Tibial nerve (tissue), 4 donors: Measurements from ENCODE around the gene SYCE3. TPM values are rescaled to one million over a fixed set of nuclear protein-coding genes. Genes with fewer than 3 reads are reported as not detected.
"Not testable (repeated sequence)": the region's sequence is repeated elsewhere in the genome, so short reads cannot be mapped to it uniquely, and the experiment has no call there.

Source experiments
- DNase-seq, 2 donors: peaks; one replicate each; pipeline ENCODE4 v3.0.0-alpha.2; 2019; ENCODE audit warnings: low spot score in 2 of 2
- H3K27ac ChIP-seq, 4 donors: fragments of 200-600 bp; sonication (generic) in 3 of 4; one replicate each; pipeline ENCODE4 v1.5.1; 2017 to 2019; ENCODE audit warnings: mild to moderate bottlenecking in 1 of 4
- H3K27me3 ChIP-seq, 2 donors: fragments of 200-600 bp; sonication (generic) in 1 of 2; one replicate each; pipeline versions ENCODE4 v1.5.1 to v1.6.0; 2017 to 2019
- H3K36me3 ChIP-seq, 3 donors: fragments of 200-600 bp; sonication (generic); one replicate each; pipeline ENCODE4 v1.5.1; 2018 to 2019
- H3K4me1 ChIP-seq, 4 donors: fragments of 200-600 bp; sonication (generic) in 3 of 4; one replicate each; pipeline ENCODE4 v1.5.1; 2017 to 2019
- H3K4me3 ChIP-seq, 4 donors: fragments of 200-600 bp; sonication (generic) in 3 of 4; one replicate each; pipeline ENCODE4 v1.5.1; 2017 to 2019; ENCODE audit warnings: mild to moderate bottlenecking in 1 of 4, moderate library complexity in 1 of 4
- H3K9me3 ChIP-seq, 4 donors: fragments of 200-600 bp; sonication (generic) in 3 of 4; one replicate each; pipeline ENCODE4 v1.5.1; 2017 to 2019
- CTCF ChIP-seq, 5 experiments: fragments of 200-600 bp in 3 of 5; fragments of 450-650 bp in 2 of 5; sonication (generic) in 3 of 5; IDR thresholded peaks; one replicate each; pipeline ENCODE4 v1.5.1; 2016 to 2019; ENCODE audit warnings: antibody characterized with exemption in 5 of 5, mild to moderate bottlenecking in 3 of 5, moderate library complexity in 2 of 5
- EP300 ChIP-seq, 2 donors: sonication (generic); formaldehyde crosslinking; IDR thresholded peaks; one replicate each; pipeline ENCODE4 v1.6.1; 2017; ENCODE audit warnings: antibody characterized with exemption in 2 of 2, mild to moderate bottlenecking in 1 of 2
- POLR2A ChIP-seq, 2 donors: fragments of 450-650 bp; IDR thresholded peaks; one replicate each; pipeline ENCODE4 v1.6.1; 2017; ENCODE audit warnings: antibody characterized with exemption in 2 of 2, mild to moderate bottlenecking in 2 of 2, moderate library complexity in 2 of 2
- WGBS, 2 donors: methylation state at CpG; one replicate each; pipeline ENCODE4 v1.1.5; 2018; 5-methylcytosine and 5-hydroxymethylcytosine counted together
- total RNA-seq, 4 donors: library from RNA; depleted of rRNA; stranded (reverse); fragments of >200 nt; gene quantifications; one replicate each; pipeline ENCODE4 v1.1.0, GENCODE V29; 2016

Gene SYCE3
- total RNA-seq, 4 donors from 2014 or later: not detected

- peaks cover 0 to 69% of the 10 kb centered on the region in 2 donors for H3K27me3 ChIP-seq
These were observed 47.3 kb upstream of the SYCE3 start for GRCh38 chr22:50610041-50610451.

GRCh38 chr22:50609599-50609998 lies 46.9 kb upstream of the SYCE3 start:
- H3K4me3 ChIP-seq: no peak overlapping the region
- WGBS, 2 donors: 76 to 77% methylated on average over 12 of the region's 12 CpGs

More at GRCh38 chr22:50610041-50610451, 47.3 kb upstream of the SYCE3 start:
- Histone ChIP-seq H3K9me3 (no peaks in the 10 kb centered on the region), H3K4me3 (no peak overlapping the region), H3K36me3 (peaks cover 0 to 18% (median 0%) of the 10 kb centered on the region in 3 donors), H3K27ac (no peak overlapping the region), H3K4me1 (no peaks in the 10 kb centered on the region)
- 76 to 83% methylated on average over 11 of the region's 11 CpGs for WGBS, 2 donors
- TF ChIP-seq POLR2A (IDR thresholded peaks at IDR 0.05) (no peak), EP300 (IDR thresholded peaks at IDR 0.05) (no peak), CTCF (IDR thresholded peaks at IDR 0.05) (no peak)
- DNase-seq: no peak

GRCh38 chr22:50608996-50609395 lies 46.3 kb upstream of the SYCE3 start:
- Histone ChIP-seq H3K27ac (no peak overlapping the region), H3K9me3 (no peaks in the 10 kb centered on the region), H3K4me3 (no peak overlapping the region), H3K36me3 (peaks cover 0 to 26% (median 0%) of the 10 kb centered on the region in 3 donors), H3K27me3 (peaks cover 0 to 71% of the 10 kb centered on the region in 2 donors), H3K4me1 (no peaks in the 10 kb centered on the region)
- WGBS, 2 donors: 82 to 88% methylated on average over 10 of the region's 10 CpGs
- no peak for TF ChIP-seq CTCF (IDR thresholded peaks at IDR 0.05)
- TF ChIP-seq POLR2A (IDR thresholded peaks at IDR 0.05): no peak
- no peak for TF ChIP-seq EP300 (IDR thresholded peaks at IDR 0.05)
- no peak for DNase-seq

More at GRCh38 chr22:50609599-50609998, 46.9 kb upstream of the SYCE3 start:
- Histone ChIP-seq H3K9me3 (no peaks in the 10 kb centered on the region), H3K4me1 (no peaks in the 10 kb centered on the region), H3K36me3 (peaks cover 0 to 22% (median 0%) of the 10 kb centered on the region in 3 donors), H3K27ac (no peak overlapping the region), H3K27me3 (peaks cover 0 to 72% of the 10 kb centered on the region in 2 donors)
- TF ChIP-seq EP300 (IDR thresholded peaks at IDR 0.05): no peak
- TF ChIP-seq CTCF (IDR thresholded peaks at IDR 0.05): no peak
- no peak for TF ChIP-seq POLR2A (IDR thresholded peaks at IDR 0.05)
- no peak for DNase-seq

- not testable (repeated sequence) for DNase-seq, H3K9me3 ChIP-seq, H3K4me1 ChIP-seq, H3K27ac ChIP-seq, H3K4me3 ChIP-seq
- peaks cover 0 to 29% (median 0%) of the 10 kb centered on the region in 3 donors for H3K36me3 ChIP-seq
- H3K27me3 ChIP-seq: peaks cover 0 to 71% of the 10 kb centered on the region in 2 donors
- WGBS, 2 donors: 80 to 81% methylated on average over 39 of the region's 39 CpGs
These were observed 45.5 kb upstream of the SYCE3 start for GRCh38 chr22:50608058-50608840.

- no peak overlapping the region for H3K4me3 ChIP-seq
- H3K27me3 ChIP-seq: peaks cover 0 to 71% of the 10 kb centered on the region in 2 donors
- TF ChIP-seq POLR2A (IDR thresholded peaks at IDR 0.05) (no peak), EP300 (IDR thresholded peaks at IDR 0.05) (no peak), CTCF (IDR thresholded peaks at IDR 0.05) (no peak)
- DNase-seq: no peak
- WGBS, 2 donors: 67 to 71% methylated on average over 6 of the region's 6 CpGs
- no peaks in the 10 kb centered on the region for H3K4me1 ChIP-seq
- peaks cover 0 to 29% (median 0%) of the 10 kb centered on the region in 3 donors for H3K36me3 ChIP-seq
- no peak overlapping the region for H3K27ac ChIP-seq
- no peaks in the 10 kb centered on the region for H3K9me3 ChIP-seq
These were observed 44.9 kb upstream of the SYCE3 start for GRCh38 chr22:50607659-50608020.
